RCC 7860 (cell line): Measurements from ENCODE around the gene CACNG3.

Experiments used
- DNase-seq: peaks from one replicate; pipeline ENCODE4 v3.0.0-alpha.2; 2015; ENCODE audit warnings: low spot score
- FAIRE-seq: peaks from 2 replicates; lab custom pipeline; 2012; peaks lifted over from hg19 to GRCh38; lab: Jason Lieb, UNC

The CACNG3 gene

DNA sequence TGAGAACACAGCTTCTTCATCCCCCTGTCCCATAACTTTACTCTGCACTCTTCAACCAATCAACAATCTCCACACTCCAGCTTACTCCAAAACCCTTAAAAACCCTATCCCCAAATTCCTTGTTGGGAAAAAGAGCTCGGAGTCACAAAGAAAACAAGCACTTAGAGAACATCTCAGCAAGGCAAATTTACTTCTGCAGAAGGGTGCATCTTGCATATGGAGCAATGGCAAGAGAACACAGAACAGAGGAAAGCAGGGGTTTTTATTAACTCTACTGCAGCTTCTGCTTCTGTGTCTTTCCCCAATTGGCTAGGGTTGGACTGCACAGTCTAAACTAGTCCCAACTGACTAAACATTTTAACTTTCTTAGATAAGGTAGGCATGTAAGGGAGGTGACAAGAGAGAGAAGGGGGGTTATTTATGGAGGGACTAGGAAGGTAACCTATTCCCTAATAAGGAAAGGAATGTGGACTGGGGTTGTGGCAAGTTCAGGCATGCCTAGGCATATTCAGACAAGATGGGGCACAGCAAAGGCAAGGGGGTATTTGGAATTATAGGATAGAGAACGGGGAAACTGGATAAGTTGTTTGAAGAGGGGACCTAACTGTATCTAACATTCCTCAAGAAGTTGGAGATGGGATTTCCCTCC lies 125.5 kb downstream of the CACNG3 start:
- no peak for FAIRE-seq
- DNase-seq: no peak

DNA sequence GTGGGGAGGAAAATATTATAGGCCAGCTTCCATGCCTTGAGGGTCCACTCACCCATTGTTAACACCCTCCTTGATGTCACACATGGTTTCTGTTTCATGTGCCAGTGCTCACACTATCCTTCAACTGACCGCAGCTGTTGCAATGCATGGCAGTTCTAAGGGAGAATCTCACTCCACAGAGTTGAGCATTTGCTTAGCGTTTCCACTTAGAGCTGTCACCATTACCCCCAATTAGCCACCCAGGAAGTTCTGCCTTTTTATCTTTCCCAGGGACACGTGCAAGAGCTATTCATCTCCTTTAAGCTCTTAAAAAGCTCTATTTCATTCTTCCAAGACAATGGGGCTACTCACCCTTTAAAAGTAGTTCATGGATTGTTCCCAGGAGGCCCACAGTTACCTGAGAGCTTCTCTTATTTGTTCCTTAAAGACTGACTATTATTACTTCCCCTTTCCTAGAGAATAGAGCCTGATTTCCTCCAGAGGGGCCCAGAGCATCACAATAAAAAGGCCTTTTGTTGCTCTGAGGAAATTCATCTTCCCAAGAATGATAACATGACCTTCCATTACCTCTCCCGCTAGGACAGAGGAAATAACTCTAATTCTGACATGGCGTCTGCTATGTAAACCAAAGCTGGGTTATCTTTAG lies 126.8 kb downstream of the CACNG3 start:
- FAIRE-seq: no peak
- no peak for DNase-seq

DNA sequence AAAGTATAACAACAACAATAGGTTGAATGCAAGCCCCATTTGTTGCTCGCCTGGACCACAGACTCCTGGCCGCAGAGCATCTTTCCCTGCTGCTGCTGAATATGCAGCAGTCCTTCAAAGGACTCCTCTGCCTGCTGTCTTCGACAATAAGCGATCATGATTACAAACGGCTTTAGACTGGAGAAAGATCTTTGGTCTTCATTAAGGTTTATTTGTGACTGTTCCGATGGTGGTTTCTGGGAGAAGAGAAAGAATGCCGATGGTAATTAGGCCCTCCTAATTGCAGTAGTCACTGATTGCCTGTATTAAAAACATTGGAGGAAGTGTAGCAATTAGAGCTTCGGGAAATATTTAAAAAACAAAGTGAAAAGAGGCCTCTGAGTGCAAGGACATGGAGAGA lies 138.2 kb downstream of the CACNG3 start:
- DNase-seq: no peak
- FAIRE-seq: no peak

DNA sequence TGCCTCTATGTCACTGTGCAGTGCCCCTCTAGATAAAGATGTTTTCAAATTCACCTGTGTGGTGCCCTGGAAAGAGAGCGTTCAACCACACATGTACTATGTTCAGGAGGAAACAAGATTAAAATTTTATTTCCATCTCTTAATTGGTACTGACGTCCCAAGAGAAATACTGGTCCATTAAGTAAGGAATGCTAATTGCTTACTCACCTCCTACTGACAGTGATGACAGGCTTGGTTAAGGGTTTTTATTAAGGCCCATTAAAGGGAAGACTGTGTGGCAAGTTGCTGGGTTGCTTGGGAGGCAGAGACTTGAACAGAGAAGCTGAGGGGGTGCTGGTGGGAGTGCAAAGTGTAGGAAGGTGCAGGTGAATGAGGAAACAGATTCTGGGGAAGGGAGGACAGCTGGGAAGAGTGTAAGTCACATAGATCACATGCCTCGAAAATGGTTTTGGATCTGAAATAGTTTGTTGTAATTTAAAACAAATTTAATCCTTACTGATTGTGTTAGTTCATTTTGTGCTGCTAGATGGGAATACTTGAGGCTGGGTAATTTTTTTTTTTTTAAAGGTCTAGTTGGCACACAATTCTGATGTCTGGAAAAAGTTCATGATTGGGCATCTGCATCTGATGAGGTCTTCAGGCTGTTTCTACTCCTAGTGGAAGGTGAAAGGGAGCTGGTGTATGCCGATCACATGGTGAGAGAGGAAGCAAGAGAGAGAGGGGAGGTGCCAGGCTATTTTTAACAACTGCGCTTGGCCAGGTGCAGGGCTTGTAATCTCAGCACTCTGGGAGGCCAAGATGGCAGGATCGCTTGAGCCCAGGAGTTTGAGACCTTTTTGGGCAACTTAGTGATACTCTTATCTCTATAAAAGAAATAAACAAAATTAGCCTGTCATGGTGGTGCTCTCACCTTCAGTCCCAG lies 140.5 kb downstream of the CACNG3 start:
- DNase-seq: no peak
- FAIRE-seq: no peak

DNA sequence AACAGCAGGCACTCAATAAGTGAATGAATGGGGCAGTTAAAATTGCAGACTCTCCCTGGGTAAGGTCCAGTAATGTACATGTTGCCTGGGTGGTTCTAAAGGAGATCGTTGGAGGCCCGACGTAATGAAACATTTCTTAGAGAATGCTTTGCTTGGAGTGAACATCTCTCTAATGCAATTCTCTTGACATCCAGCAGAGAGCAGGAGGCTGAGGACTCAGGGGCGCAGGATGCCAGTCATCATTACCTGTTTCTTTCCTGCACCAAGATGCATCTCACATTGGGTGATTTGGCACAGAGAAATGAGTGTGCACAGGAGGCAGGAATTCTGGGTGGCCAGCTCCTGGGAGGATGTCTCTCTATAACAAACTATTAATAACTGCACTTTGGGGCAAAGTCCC lies 152.9 kb downstream of the CACNG3 start:
- DNase-seq: no peak
- FAIRE-seq: no peak
